Measurements from ENCODE around the gene CHST6. TPM values are rescaled to one million over a fixed set of nuclear protein-coding genes. Genes with fewer than 3 reads are reported as not detected.

Gene CHST6
- total RNA-seq, 2 donors from 2014 or later, result not detected

GRCh38 chr16:75485230-75486013, 9.8 kb downstream of the CHST6 start:
- no peak overlapping the region for H3K27ac Mint-ChIP-seq
- DNase-seq (ENCODE audit: low spot score in 2 of 2) (no peak), ATAC-seq (no peak)
- no peaks in the 10 kb centered on the region for H3K9me3 Mint-ChIP-seq
- no peaks in the 10 kb centered on the region for H3K36me3 Mint-ChIP-seq

DNA sequence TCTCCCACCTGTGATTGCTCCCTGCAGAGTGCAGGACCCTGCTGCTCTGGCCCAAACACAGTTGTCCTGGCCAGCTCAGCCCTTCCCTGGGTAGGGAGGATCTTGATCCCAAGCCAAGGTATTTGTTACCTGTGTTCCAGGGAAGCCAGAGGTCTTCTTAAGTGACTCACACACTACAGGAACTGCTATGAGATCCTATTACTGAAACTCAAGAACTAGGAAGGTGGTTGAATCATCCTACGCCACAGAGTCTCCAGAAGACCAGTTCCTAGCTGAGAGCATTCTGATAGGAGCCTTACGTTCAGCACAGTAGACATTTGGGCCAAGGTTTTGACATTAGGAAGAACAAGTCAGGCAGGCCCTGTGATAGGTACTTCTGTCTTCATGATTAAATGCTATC, 12.0 kb downstream of the CHST6 start:
- DNase-seq (ENCODE audit: low spot score in 2 of 2) (no peak), ATAC-seq (peak in 1 of 2 donors; percentile 47)
- H3K36me3 Mint-ChIP-seq, result no peaks in the 10 kb centered on the region
- H3K27ac Mint-ChIP-seq, result no peak overlapping the region
- no peaks in the 10 kb centered on the region for H3K9me3 Mint-ChIP-seq

DNA sequence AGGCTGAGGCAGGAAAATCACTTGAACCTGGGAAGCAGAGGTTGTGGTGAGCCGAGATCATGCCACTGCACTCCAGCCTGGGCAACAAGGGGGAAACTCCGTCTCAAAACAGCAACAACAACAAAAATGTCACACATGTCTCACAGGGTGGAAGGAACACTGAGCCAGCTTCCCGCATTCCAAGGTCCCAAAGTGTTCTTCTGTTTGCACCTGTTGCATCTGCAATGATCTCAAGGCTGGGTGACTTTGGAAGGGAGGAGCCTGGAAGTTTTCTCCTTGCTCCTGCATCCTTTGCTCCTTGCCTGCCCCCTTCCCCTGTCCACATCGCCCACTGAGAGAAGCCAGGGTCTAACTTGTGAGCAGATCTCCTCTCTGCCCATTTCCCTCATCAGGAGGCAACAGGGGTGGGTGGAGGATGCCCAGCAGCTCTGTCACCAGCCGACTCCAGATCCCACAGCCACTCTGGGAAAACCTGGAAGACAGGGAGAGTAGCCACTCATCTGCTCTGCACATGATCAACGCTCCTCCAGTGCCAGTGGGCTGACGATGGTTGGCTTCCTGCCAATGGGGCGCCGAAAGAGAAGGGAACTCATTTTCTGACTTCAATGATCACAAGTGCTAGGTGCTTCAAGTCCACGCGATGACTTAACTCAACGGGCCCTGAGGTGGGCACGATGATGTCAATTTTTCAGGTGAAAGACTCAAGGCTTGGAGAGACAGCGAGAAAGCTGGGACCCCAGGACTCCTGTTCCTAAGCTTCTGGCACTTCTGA, 12.6 kb downstream of the CHST6 start:
- H3K36me3 Mint-ChIP-seq, result no peaks in the 10 kb centered on the region
- ATAC-seq (no peak), DNase-seq (ENCODE audit: low spot score in 2 of 2) (no peak)
- no peaks in the 10 kb centered on the region for H3K9me3 Mint-ChIP-seq
- no peak overlapping the region for H3K27ac Mint-ChIP-seq

DNA sequence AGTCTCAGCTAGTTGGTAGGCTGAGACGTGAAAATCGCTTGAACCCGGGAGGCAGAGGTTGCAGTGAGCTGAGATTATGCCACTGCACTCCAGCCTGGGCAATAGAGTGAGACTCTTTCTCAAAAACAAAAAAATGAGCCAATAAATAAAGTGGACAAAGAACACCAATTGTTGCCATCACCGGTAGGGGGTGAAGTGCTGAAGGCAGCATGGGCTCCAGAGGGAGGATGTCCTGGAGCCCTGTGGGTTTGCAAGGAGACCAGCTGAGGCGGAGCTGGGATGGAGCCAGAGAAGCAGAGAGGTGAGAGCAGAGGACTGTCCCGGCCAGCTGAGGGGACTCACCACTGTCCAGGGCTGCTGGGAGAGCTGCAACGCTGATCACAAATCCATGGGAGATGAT, 13.8 kb downstream of the CHST6 start:
- ATAC-seq (no peak), DNase-seq (ENCODE audit: low spot score in 2 of 2) (no peak)
- H3K9me3 Mint-ChIP-seq, result no peaks in the 10 kb centered on the region
- H3K27ac Mint-ChIP-seq, result no peak overlapping the region
- H3K36me3 Mint-ChIP-seq, result no peaks in the 10 kb centered on the region

- no peak overlapping the region for H3K27ac Mint-ChIP-seq
- no peaks in the 10 kb centered on the region for H3K9me3 Mint-ChIP-seq
- H3K36me3 Mint-ChIP-seq, result no peaks in the 10 kb centered on the region
- DNase-seq (ENCODE audit: low spot score in 2 of 2) (no peak), ATAC-seq (no peak)
Measured at GRCh38 chr16:75479421-75479990, 15.7 kb downstream of the CHST6 start.

- ATAC-seq, result no peak
- DNase-seq (ENCODE audit: low spot score in 2 of 2), result no peak
- Mint-ChIP-seq H3K36me3 (no peaks in the 10 kb centered on the region), H3K9me3 (no peaks in the 10 kb centered on the region), H3K27ac (no peak overlapping the region)
Measured at GRCh38 chr16:75478480-75479345, 16.5 kb downstream of the CHST6 start.

- ATAC-seq, result no peak
- Mint-ChIP-seq H3K9me3 (no peaks in the 10 kb centered on the region), H3K27ac (no peak overlapping the region), H3K36me3 (no peaks in the 10 kb centered on the region)
- no peak for DNase-seq (ENCODE audit: low spot score in 2 of 2)
Measured at GRCh38 chr16:75477680-75478473, 17.4 kb downstream of the CHST6 start.

- no peaks in the 10 kb centered on the region for H3K9me3 Mint-ChIP-seq
- DNase-seq (ENCODE audit: low spot score in 2 of 2) (no peak), ATAC-seq (no peak)
- H3K36me3 Mint-ChIP-seq, result no peaks in the 10 kb centered on the region
- no peak overlapping the region for H3K27ac Mint-ChIP-seq
Measured at GRCh38 chr16:75476817-75477216, 18.4 kb downstream of the CHST6 start.

GRCh38 chr16:75475420-75475847, 19.8 kb downstream of the CHST6 start:
- Mint-ChIP-seq H3K36me3 (no peaks in the 10 kb centered on the region), H3K9me3 (no peaks in the 10 kb centered on the region), H3K27ac (peak overlapping the region in 1 of 2 donors; percentile 15)
- DNase-seq (ENCODE audit: low spot score in 2 of 2), result no peak
- ATAC-seq, result peak in 1 of 2 donors; percentile 64

DNA sequence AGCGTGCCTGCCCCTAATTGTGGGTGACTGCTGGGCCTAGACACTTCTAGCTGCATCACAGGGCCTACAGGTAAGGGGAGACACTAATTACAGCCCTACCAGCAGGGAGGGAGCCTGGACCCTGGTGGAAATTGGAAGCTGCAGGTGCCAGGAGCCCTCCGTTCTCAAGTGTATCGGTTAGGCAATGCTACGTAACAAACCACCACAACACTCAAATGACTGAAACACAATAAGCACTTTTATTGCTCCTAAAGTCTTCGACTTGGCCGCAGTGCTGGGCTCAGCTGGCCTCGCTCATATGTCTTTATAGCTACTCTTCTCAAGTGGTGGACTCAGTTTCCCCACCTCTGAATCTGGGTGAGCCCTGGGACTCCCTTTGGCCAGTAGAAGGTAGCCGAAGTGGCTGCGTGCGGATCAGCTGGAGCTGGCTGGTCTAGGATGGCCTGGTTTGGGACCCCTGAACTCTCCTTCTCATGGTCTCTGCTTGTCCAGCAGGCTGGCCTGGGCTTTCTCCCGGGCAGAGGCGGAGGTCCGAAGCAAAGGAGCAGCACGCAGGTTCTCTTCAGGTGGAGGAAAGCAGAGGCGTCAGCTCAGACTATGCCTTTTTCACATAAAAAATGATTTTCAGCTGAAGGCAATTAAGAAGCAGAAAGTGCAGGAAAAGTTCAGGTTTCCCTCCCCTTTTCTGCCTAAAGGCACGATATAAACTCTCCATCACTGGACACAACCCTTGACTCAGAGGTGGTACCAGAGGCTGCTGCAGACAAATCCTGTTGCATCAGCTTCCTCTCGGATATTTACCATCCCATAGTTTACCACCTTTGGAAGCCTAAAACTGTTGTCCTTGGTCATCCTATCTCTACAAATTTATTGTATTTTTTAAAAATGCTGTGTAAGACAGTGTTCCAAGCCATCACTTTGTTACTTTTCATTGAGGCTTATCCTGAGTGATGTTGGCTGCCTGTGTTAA, 22.0 kb downstream of the CHST6 start:
- Mint-ChIP-seq H3K9me3 (no peaks in the 10 kb centered on the region), H3K36me3 (no peaks in the 10 kb centered on the region), H3K27ac (no peak overlapping the region)
- no peak for DNase-seq (ENCODE audit: low spot score in 2 of 2)
- no peak for ATAC-seq

DNA sequence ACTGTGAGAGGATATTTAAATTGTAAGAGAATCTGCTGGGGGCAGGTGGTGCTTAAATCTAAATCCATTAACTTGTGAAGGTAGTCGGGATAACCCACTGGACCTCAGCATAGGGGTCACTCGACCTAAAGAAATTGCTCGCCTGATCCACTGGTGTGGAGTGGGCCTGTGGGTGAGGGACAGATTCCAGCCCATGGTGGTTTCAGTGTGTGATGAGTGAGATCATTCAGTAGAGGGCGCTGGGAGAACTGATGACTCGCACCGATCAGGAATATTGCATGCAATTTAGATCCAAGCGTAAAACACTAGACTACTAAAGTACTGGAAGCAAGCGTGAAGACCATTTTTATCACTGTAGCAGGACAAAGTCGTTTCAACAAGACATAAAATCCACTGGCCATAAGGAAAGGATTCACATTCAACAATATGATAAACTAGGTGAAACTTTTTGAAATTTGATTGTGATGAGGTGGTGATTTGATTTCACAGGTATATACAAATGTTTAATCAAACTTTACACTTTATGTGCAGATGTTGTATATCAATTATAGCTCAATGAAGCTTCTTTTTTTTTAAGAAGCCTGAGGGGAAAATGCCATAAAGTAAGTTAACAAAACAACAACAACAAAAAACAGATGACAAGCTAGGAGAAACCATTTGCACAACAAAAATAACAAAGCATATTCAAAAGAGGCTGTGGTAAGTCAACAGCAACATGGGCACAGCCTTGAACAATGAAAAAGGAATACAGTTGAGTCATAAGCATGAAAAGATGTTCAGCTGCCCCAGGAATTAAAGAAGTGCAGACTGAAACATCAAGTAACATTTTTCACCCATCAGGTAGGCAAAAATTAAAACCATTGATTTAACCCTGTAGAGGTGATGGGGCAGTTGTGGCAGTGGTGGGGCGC, 23.3 kb downstream of the CHST6 start:
- H3K27ac Mint-ChIP-seq, result peak overlapping the region in 1 of 2 donors; percentile 52
- ATAC-seq (peak; percentile 73 to 88), DNase-seq (ENCODE audit: low spot score in 2 of 2) (peak in 1 of 2 donors; percentile 26)
- H3K36me3 Mint-ChIP-seq, result no peaks in the 10 kb centered on the region
- H3K9me3 Mint-ChIP-seq, result no peaks in the 10 kb centered on the region

GRCh38 chr16:75466760-75467159, 28.5 kb downstream of the CHST6 start:
- DNase-seq (ENCODE audit: low spot score in 2 of 2) (peak in 1 of 2 donors; percentile 26), ATAC-seq (no peak)
- no peak overlapping the region for H3K27ac Mint-ChIP-seq
- no peaks in the 10 kb centered on the region for H3K9me3 Mint-ChIP-seq
- peaks cover 5 to 6% of the 10 kb centered on the region in 2 donors for H3K36me3 Mint-ChIP-seq

DNA sequence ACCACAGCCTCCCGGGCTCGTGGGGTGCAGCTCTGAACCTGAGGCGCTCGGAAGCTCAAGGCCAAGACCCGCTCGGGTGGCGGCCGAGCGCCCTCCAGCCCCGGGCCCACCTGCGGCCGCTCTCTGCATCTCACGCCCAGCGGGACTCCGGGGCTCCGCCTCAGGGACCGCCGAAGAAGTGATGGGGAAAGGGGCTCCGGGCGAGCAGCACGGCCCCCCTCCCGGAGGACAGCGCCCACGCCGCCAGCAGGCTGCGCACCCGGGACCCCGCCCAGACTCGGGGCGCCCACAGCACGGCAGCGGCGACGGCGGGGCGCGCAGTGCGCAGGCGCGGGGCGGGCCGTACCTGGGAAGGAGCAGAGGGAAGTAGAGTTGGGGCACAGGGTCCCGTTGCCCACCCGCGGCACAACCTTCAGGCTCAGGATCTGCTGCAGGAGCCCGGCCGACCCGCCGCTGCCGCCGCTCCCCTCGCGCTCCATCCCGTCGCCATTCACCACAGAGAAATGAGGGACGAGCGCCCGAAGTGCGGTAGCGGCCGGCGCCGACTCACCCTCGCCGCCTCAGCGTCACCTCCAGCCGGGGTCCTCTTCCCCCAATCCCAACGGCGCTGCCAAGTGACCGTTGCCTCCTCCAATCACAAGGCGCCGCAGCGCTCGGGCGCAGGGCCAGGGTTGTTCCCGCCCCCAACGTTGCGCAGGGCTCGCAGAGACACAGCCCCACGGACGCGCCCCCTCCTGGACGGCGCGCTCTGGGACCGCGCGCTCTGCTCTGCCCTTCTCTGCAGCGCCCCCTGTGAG, 30.9 kb downstream of the CHST6 start, which contains the start of gene TMEM170A:
TMEM170A (minus strand) TSS at position 568 of the 797 bp plus-strand sequence; CDS start at position 479, 89 bp downstream.
- DNase-seq (ENCODE audit: low spot score in 2 of 2) (peak; percentile 100), ATAC-seq (peak; percentile 94)
- H3K9me3 Mint-ChIP-seq, result no peaks in the 10 kb centered on the region
- peaks cover 5 to 18% of the 10 kb centered on the region in 2 donors for H3K36me3 Mint-ChIP-seq
- H3K27ac Mint-ChIP-seq, result peak within 1 kb of the TSS; percentile 81 to 99

All from activated naive CD4-positive, alpha-beta T cell treated with anti-CD3 and anti-CD28 coated beads, Interleukin-2, amount 50 U/mL, for 72 hours (primary cell).